HG03039 (cell line): ENCODE results near the gene TNS4.

ENCODE experiments used
- ATAC-seq: cut with Tn5 transposase; IDR thresholded peaks from one replicate; pipeline ENCODE4 v1.9.1; 2021; ENCODE audit warnings: mild to moderate bottlenecking, moderate library complexity; ENCODE audit not compliant: unreplicated experiment

Gene TNS4

DNA sequence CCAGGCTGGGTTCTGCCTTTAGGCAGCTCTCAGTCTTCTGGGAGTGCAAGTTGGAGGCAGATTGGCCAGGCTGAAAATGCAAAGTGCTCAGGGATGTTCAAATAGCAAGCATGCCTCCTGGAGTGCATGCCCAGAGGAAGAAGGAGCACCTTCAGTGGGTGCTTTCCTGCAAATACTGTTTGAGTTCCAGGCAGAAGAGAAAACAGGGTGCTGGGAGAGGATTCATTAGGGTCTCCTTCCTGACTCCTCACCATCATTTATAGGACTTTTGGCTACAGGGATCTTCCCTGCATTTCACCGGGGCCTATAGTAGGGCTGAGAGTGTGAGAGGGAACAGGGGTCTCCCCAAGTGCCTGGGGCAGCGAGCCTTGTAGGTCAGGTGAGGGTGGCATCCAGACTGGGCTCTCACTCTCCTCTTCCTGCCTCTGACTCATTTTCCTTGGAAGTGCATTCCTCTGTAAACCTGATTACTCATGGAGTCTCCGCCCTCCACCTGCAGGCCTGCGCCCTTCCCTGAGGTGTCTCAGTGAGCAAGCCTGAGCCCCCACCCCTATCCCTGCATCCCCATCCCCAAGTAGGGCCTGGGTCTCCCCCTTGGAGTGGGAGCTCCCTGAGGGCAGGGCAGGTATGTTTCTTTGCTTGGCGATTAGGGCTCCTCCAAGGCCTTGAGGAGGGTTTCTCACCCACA, 17.1 kb upstream of the TNS4 start:
- ATAC-seq, result no peak

DNA sequence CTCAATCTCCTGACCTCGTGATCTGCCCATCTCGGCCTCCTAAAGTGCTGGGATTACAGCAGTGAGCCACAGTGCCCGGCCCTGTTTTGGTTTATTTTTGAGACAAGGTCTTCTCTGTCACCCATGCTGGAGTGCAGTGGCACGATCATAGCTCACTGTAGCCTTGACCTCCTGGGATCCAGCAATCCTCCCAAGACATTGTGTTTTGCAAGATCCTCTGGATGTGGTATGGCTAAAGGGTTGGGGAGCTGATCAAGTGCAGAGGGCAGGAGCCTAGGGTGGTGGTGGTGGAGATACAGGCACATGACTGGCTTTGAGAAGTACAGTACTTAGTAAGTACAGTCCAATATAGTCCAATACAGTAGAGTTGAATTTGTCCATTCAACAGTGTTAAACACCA, 16.6 kb upstream of the TNS4 start:
- ATAC-seq, result no peak

DNA sequence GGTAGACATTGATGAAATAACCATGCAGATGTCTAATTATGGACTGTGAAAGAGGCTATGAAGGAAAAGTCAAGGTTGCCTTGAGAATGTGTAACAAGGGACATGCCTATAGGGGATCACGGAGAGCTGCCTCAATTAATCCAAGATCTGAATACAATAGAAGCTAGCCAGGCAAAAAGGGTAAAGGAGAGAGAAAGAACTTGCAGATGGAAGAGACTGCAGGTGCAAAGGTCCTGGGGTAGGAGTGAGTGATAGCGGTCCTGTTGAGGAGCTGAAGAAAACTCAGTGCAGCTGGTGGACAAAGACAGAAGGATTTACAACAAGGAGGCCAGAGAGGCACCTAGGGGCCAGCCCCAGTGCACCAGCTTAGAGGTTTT, 15.9 kb upstream of the TNS4 start:
- ATAC-seq, result no peak

DNA sequence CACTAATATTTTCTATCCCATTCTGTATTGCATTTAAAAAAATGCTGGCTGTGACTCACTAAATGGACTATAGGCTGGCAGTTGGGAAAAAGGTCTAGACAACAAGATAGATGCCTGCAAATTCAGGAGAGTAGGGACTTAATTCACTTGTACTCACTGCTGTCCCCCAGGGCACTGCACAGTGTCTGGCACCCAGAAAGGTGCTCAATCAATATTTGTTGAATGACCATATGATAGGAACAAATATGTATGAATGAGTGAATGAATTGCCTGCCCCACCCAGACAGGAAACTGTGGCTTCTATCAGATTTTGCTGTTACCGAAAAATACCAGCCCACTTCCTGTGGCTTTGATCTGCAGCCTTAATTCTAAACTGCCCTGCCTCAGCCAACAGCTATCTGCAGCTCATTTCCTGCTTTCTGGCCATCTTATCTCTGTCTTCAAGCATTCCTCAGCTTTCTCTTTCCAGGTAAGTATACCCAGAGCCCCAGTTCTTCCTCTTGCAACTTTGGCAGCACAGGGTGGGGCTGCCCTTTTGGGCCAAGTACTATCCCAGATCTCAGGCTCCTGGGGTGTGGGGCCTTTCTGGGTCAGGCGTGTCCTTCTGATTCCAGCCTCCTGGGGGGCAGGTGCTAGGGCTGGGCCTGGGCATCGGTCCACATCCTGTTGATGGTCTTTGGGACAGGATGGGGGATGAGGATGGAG, 15.3 kb upstream of the TNS4 start:
- no peak for ATAC-seq

DNA sequence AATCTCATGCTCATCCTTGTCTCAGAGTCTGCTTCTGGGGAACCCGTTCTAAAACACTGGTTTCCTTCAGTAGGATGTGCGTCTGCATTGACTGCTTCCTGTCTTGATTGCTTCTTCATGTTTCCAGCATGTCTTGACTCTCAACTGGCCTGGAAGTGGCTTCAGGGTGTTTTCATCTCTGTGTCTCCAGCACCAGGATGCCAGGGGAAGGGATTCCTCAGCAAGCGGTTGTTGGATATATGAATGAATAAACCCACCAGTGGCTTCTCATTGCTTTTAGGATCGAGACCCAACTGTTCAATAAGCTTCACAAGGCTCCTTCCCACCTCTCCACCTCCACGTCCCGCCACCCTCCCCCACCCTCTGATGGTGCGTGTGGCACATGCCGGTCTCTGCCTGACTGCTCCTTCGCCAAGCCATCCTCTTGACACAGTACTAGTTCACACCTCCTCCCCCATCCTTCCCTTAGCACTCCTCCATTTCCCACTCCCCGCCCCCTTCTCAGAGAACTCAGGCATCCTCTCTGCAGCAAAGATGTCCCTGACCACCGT, 14.1 kb upstream of the TNS4 start:
- ATAC-seq, result no peak

DNA sequence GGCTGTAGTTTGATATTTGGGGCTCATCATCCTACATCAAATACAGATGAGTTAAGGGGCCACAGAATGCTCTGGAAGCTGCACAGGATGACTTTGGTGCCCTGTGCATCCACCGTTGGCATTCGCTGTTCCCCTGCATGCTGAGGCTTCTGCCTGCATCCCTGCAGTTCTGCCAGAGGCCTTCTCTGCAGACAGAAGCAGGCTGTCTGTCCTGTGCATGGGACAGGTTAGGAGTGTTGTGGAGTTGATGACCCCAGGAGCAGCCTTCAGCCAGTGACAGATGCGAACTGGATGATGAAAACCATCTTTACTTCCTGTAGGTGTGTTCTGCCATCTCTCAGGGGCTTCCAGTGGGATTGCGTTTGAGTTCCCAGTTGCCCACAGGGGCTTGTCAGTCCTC, 13.6 kb upstream of the TNS4 start:
- ATAC-seq, result no peak

DNA sequence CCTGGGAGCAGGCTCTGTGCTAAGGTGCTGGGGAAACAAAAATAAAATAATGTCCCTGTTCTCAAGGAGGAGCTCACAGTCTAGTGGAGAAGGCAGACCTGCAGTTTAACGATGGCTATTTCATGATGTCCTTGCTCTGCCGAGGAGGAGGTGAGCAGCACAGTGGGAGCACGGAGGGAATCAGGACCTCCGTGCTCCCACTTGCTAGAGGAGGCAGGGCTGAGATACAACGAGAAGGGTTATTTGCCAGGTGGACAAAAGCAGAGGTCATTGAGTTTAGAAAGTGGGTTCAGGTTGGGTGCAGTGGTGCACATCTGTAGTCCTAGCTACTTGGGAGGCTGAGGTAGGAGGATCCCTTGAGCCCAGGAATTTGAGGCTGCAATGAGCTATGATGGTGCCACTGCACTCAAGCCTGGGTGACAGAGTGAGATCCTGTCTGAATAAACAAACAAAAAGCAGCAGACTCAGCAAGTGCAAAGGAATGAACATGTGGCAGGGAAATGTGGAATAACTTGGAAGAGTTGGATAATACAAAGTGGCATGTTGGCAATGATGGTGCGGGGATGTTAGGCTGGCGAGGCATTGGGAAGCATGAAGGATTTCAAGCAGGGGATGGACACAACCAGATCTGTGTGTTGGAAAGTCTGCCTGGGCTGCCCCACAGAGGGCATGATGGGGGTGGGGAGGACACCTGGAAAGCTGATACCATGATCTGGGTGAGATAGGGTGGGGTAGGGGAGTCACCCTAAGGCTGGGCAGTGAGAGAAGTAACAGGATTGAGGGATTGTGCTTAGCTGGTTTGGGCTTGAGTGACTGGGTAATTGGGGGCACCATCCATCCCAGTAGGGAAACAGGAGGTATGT, 12.8 kb upstream of the TNS4 start:
- no peak for ATAC-seq

DNA sequence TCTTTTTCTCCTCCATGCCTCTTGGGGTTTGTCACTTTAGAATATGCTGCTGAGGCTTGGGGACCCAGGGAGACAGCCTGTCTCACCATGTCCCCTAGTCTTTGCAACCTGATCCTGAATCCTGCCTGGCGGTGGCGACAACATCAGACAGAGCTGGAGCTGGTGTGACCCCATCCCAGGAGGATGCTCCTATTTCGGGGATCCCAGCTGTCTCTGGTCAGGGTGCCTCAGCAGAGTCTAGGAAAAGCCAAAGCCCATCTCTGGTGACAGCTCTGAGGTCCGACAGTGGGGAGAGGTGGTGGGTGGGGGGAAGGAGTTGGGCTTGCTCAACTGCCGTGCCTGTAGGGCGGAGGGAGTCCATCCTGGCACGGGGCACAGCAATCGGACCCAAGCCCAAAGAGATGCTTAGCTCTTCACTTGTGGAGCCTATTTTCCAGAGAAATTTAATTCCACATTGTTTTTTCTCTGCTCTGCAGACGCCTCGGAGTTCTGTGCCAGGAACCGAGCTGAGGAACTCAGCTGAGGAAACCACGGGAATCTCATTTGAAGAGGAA, 10.3 kb upstream of the TNS4 start:
- no peak for ATAC-seq

DNA sequence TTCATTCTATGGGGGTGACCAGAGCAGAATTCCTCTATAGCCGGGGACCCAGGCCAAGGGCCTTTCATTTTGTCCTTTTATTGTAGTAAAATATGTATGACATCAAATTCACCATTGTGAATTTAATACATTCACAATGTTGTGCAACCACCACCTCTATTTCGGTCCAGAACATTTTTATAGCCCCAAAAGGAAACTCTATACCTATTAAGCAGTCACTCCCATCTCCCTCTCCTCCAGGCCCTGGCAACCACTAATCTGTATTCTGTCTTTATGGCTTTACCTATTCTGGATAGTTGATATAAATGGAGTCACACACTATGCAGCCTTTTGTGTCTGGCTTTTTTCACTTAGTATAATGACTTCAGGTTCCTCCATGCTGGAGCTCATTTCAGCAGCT, 9.7 kb upstream of the TNS4 start:
- ATAC-seq, result no peak

DNA sequence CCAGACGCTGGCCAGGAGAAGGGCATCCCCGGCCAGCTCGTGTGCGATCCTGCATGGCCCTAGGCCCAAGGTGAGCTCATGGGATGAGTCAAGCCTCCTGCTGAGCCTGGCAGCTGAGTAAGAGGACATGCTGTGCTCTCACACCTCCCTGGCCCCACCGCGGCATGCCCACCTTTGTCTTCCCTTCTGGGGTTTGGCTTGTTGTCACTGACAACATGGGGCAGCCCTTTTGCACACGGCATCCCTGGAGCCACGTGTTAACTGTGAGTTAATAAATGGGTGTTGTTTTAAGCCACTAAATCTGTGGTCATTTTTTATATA, 8.9 kb upstream of the TNS4 start:
- no peak for ATAC-seq

DNA sequence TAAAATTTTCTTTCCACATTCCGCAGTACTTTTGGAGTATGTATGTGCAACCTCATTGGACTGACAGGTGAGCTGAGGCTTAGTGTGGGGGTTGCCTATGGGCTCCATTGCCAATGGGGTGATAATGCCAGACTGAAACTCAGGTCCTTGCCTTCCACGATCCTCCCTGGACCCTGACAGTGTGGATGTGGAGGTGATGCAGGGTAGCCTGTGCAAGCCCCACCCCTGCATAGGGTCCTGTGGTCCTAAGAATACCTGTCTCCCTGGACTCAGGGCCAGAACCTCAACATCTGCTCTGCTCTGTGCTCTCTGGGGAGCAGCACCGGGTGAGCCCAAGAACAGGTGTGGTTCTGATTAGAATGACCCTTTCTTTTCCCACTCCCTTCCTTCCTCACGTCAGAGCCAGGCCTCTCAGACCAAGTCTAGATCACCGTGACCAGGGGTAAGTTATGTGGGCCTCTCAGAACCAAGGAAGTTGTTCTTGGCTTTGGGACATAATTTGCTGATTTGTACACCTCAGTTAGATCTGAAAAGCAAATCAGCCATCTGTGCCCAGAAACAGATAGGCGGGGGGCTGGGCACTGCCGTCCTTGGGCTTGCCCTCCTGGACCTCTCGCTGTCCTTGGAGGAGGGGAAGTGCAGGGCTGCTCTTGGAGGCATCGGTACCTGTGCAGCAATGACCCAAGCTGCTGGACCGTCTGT, 8.4 kb upstream of the TNS4 start:
- no peak for ATAC-seq

DNA sequence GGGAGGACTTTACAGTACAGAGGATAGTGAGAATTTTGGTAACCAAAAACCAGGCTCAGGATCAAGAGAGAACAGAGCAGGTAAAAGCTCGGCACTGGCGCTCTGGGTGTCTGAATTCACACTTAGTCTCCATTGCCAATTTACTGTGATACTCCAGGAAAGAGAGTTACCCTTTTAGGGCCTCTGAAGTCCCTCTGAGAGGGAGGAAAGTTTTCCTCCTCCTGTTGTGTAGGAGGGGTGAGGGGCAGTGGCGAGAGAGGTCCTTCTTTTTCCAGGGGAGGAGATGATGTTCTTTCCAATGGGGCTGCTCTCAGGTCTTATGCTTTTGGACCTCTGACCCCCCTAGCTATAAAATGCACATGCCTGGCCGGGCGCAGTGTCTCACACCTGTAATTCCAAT, 5.4 kb upstream of the TNS4 start:
- ATAC-seq, result no peak

DNA sequence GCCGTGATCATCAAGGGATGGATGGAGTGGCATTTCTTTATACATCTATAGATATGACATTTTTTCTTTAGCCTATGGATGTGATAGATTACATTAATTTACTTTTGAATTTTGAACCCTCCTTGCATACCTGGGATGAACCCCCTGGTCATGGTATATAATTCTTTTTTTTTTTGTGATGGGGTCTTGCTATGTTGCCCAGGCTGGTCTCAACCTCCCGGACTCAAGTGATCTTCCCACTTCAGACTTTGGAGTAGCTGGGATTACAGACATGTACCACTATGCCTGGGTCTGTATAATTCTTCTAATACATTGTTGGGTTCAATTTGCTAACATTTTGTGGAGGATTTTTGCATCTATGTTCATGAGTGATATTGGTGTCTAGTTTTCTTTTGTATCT, 1.7 kb upstream of the TNS4 start:
- no peak for ATAC-seq

DNA sequence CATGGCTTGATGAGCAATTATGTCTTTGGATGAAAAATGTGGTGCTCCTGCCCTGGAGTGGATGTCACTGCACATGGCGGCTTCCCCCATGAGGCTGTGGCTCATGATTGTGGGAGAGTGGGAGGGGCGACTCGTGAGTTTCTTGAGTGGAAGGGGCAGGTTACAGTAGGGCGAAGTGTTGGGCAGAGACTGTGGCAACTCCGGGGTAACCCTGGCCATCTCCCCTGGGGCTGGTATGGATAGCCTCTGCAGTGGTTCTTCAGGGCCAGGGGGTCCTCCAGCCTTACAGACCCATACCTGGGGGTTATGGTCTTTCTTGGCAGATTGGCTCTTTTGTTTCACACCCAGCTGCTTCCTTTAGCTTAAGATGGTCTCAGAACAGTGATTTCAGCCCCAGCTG, 1.3 kb upstream of the TNS4 start:
- no peak for ATAC-seq

DNA sequence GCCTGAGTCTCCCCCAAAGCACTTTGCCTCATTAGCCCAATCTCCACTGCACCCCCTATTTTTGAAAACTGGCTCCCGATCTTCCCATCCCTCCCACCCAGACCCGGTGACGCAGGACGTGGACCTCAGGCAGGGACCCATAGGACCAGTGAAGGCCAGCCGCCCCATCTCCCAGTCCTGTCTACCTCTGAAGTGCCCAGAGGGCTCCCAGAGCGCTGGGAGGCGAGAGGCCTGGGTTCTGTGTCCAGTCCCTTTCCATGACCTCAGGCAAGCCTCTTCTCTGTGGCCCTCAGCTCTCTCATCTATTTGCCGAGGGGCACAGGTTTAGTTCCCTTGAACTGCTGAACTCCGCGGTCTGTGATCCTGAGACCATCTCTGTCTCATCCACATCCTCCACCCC, 714 bp downstream of the TNS4 start:
- no peak for ATAC-seq

DNA sequence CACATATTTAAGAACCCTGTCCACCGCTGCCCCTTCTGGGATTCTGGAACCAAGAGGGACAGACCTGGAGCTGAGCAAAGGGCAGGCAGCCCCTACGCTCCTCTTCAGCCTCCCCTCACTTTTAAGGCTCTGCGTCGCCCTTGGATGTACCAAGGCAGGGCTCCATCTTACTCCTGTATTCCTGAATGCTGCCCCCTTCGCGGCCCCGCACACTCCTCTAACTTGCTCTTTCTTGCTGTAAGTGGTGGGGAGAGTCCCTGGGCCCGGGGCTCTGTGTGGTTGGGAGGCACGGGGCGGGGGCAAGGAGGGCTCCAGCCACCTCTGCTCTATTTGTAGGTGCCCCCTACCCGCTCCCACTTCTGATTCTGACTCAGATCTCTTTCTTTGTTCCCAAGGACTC, 1.2 kb downstream of the TNS4 start:
- no peak for ATAC-seq

DNA sequence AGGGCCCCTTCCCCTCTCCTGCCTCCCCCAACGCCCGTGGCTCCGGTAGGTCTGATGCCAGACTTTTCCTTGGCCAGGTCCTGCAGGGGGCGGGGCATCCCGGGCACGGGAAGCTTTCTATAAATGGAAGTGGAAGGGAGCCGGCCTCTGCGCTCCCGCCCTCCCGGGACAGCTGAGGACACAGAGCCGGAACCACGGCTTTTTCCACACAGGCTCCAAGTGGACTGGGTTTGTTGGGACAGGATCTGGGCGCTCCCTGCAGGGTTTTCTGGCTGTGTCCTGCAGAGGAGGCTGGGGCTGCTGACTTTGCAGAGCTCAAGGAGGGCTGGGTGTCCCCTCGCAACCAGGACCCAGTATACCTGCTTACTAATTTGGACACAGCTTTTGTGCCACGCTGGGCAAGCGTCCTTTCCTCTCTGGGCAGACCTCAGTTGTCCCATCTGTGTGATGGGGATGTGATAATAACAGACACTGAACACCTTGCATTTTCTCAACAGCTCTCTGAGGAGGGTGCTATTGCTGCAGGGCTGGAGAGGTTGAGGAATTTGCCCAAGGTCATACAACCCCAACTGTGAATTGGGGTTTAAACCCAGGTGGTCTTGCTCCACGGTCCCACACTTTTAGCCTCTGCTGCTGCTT, 1.8 kb downstream of the TNS4 start:
- no peak for ATAC-seq

DNA sequence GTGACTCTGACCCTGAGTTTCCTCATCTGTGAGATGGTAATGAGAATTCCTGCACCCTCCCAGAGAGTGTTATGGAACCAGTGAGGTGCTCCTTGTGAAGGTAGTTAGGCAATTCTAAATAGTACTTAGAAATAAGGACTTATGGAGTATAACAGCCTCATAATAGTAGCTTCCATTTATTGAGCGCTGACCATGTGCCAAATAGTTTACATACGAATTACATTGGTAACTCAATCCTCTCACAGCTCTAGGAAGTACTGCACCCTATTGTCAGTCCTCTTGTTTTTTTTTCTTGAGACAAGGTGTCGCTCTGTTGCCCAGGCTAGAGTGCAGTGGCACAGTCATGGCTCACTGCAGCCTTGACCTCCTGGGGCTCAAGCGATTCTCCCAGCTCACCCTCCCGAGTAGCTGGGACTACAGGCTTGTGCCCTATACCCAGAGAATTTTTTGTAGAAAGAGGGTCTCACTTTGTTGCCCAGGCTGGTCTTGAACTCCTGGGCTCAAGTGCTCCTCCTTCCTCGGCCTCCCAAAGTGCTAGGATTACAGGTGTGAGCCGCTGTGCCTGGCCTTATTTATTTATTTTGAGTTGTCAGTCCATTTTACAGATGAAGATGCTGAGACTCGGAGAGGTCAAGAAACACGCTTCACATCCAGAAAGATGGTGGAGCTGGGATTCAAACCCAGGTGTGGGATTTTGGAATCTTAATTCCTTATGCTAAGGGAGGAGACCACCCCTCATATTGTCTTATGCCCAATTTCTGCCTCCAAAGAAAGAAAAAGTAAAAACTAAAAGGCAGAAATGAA, 2.9 kb downstream of the TNS4 start:
- no peak for ATAC-seq

DNA sequence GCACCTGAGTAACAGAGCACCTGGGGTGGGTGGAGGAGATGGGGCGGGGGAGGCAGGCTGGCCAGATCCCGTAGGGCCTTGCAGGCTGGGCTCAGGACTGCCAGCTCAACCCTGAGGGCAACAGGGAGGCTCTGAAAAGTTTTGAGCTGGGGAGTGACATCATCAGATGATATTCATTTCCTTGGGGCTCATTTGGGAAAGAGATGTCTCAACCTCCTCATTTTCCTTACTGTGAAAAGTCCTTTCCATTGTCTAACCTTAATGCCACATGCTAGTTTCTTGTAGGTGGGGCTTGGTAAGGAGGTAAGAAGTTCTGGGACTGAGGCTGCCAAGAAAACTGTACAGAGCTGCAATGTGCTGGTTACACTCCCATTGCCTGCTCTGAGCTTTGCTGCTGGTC, 3.7 kb downstream of the TNS4 start:
- ATAC-seq, result no peak
